CD4-positive, alpha-beta memory T cell (primary cell): ENCODE measurements around the gene TPD52L2. TPM values are rescaled to one million over a fixed set of nuclear protein-coding genes. Genes with fewer than 3 reads are reported as not detected.
"Not testable (repeated sequence)": the region's sequence is repeated elsewhere in the genome, so short reads cannot be mapped to it uniquely, and the experiment has no call there.

ENCODE experiments used
- CTCF ChIA-PET: fragments of 350-600 bp; sonication (Branson Sonifier 250); formaldehyde crosslinking; loops from one replicate; lab custom pipeline; 2021; ENCODE audit warnings: inconsistent platforms; ENCODE audit not compliant: partially characterized antibody; lab: Charles Lee
- POLR2A ChIA-PET: fragments of 350-600 bp; sonication (Branson Sonifier 250); formaldehyde crosslinking; loops from one replicate; lab custom pipeline; 2021; ENCODE audit not compliant: partially characterized antibody; lab: Charles Lee
- DNase-seq, 5 donors: peaks; one replicate each; pipeline versions ENCODE4 v3.0.0 to v3.0.0-alpha.2; 2020 to 2022; ENCODE audit warnings: mixed read lengths in 1 of 5
- H3K27ac ChIP-seq: one replicate; pipeline ENCODE4 v1.7.0; 2013; ENCODE audit warnings: low read depth, low read length
- H3K27me3 ChIP-seq: 2 replicates; pipeline ENCODE4 v1.7.0; 2013; ENCODE audit warnings: mild to moderate bottlenecking, low read length, moderate library complexity; ENCODE audit not compliant: insufficient read depth
- H3K36me3 ChIP-seq: 2 replicates; pipeline ENCODE4 v1.7.0; 2013; ENCODE audit warnings: mild to moderate bottlenecking, low read length, moderate library complexity; ENCODE audit not compliant: insufficient read depth
- H3K4me1 ChIP-seq: 2 replicates; pipeline ENCODE4 v1.7.0; 2013; ENCODE audit warnings: mild to moderate bottlenecking, low read length, moderate library complexity; ENCODE audit not compliant: insufficient read depth
- H3K4me3 ChIP-seq, 2 donors: one replicate each; pipeline ENCODE4 v1.7.0; 2013; ENCODE audit warnings: low read length in 2 of 2, mild to moderate bottlenecking in 1 of 2
- H3K9me3 ChIP-seq, 2 donors: one replicate each; pipeline ENCODE4 v1.7.0; 2013; ENCODE audit warnings: low read length in 2 of 2, control low read depth in 1 of 2; ENCODE audit not compliant: control insufficient read depth in 1 of 2
- H3K27ac Mint-ChIP-seq, 7 donors: one replicate each; pipeline ENCODE4 v1.8.0; 2020 to 2021; ENCODE audit warnings: mixed read lengths in 7 of 7, mild to moderate bottlenecking in 6 of 7, inconsistent platforms in 3 of 7, moderate library complexity in 3 of 7
- H3K27me3 Mint-ChIP-seq, 2 donors: one replicate each; pipeline ENCODE4 v1.8.0; 2020 to 2021; ENCODE audit warnings: mixed read lengths in 2 of 2
- H3K36me3 Mint-ChIP-seq, 2 donors: one replicate each; pipeline ENCODE4 v1.8.0; 2020 to 2021; ENCODE audit warnings: mixed read lengths in 2 of 2, inconsistent platforms in 1 of 2, mild to moderate bottlenecking in 1 of 2
- H3K4me1 Mint-ChIP-seq, 4 donors: one replicate each; pipeline ENCODE4 v1.8.0; 2020 to 2021; ENCODE audit warnings: mixed read lengths in 4 of 4, mild to moderate bottlenecking in 1 of 4
- H3K4me3 Mint-ChIP-seq, 8 donors: one replicate each; pipeline ENCODE4 v1.8.0; 2020 to 2021; ENCODE audit warnings: mixed read lengths in 8 of 8, mild to moderate bottlenecking in 7 of 8, moderate library complexity in 6 of 8, inconsistent platforms in 3 of 8
- H3K9me3 Mint-ChIP-seq, 8 donors: one replicate each; pipeline ENCODE4 v1.8.0; 2020 to 2021; ENCODE audit warnings: mixed read lengths in 8 of 8, mild to moderate bottlenecking in 5 of 8, inconsistent platforms in 3 of 8, moderate library complexity in 1 of 8
- intact Hi-C: fragments of 100-400 bp; cut with micrococcal nuclease; formaldehyde crosslinking; loops from one replicate; pipeline ENCODE4 v1.15.1; 2023
- polyA plus RNA-seq, 2 donors: library from polyadenylated mRNA; unstranded; fragments of 300-500 nt; fragmentation: Illumina TruSeq; gene quantifications; one replicate each; pipeline ENCODE4 v1.2.3, GENCODE V29; 2021
- total RNA-seq, 2 experiments: library from RNA; stranded (reverse); gene quantifications; one replicate each; pipeline ENCODE4 v1.2.3, GENCODE V29; 2021

The TPD52L2 gene
- total and polyA plus RNA-seq, 4 experiments from 2014 or later, result 44.4 to 76.1 (median 55.6) TPM

DNA sequence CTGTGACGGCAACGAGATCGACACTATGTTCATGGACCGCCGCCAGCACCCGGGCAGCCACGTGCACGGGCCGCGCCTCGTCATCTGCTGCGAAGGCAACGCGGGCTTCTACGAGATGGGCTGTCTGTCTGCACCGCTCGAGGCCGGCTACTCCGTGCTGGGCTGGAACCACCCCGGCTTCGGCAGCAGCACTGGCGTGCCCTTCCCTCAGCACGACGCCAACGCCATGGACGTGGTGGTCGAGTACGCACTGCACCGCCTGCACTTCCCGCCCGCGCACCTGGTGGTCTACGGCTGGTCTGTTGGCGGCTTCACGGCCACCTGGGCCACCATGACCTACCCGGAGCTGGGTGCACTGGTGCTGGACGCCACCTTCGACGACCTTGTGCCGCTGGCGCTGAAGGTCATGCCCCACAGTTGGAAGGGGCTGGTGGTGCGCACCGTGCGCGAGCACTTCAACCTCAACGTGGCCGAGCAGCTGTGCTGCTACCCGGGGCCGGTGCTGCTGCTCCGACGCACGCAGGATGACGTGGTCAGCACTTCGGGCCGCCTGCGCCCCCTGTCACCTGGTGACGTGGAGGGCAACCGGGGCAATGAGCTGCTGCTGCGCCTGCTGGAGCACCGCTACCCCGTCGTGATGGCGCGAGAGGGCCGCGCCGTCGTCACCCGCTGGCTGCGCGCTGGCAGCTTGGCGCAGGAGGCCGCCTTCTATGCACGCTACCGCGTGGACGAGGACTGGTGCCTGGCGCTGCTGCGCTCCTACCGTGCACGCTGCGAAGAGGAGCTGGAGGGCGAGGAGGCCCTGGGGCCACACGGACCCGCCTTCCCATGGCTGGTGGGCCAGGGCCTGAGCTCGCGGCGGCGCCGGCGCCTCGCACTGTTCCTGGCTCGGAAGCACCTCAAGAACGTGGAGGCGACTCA lies 2.8 kb upstream of the TPD52L2 start:
- Histone ChIP-seq H3K4me3 (no peak overlapping the region), H3K9me3 (no peaks in the 10 kb centered on the region), H3K36me3 (no peaks in the 10 kb centered on the region), H3K27ac (no peak overlapping the region), H3K4me1 (peaks cover 46% of the 10 kb centered on the region), H3K27me3 (no peaks in the 10 kb centered on the region)
- H3K9me3 Mint-ChIP-seq, result no peaks in the 10 kb centered on the region
- no peak overlapping the region for H3K4me3 Mint-ChIP-seq
- peaks cover 6 to 19% of the 10 kb centered on the region in 2 donors for H3K36me3 Mint-ChIP-seq
- no peaks in the 10 kb centered on the region for H3K27me3 Mint-ChIP-seq
- CTCF ChIA-PET, result interaction anchor here (1.0 to 4.8 kb wide), 2 partner anchors 77 to 201 kb away, joined by 3 to 39 read pairs; partner anchors contain the start of gene TCEA2
- no peak overlapping the region for H3K27ac Mint-ChIP-seq
- POLR2A ChIA-PET, result interaction anchor here (3.8 kb wide), 1 partner anchor 154 kb away, joined by 26 read pairs; the partner anchor contains the start of genes ARFRP1 and ZGPAT
- no peak for DNase-seq
- intact Hi-C loops, result loop anchor here (5.0 kb wide), 1 partner anchor 280 kb away; no protein-coding TSS in a partner anchor
- peaks cover 16 to 60% (median 36%) of the 10 kb centered on the region in 4 donors for H3K4me1 Mint-ChIP-seq

DNA sequence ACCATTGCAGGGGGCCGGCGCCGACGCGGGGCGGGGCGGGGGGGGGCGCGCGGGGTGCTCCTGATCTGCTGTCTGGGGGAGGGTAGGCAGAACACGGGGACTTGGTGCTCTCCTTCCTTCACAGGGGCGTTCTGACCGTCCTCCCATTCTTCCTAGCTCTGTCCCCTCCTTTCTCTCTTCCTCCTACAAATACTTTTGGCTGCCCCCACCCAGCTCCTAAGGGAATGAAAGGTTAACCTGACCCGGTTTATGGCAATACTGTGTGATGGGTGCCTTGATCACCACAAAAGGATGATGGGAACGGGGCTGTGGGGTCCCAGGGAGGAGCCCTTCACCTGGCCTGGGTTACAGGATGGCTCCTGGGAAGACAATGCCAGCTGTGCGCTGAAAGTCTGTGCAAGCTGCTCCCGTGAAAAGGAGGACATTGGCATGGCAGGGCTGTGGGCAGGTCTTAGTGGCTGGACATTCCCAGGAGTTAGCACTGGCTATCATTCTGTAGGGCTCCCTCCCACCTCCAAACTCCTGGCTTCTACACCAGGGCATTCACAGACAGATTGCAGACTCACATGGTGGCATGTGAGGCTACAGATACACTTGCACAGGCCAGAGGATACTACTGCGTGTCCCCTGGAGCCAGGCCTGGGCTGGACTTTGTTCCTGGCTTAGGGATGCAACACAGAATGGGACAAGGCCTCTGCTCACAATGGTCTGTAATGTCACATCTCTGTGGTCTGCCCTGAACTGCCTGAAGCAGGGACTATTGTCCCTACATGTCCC lies 1.9 kb upstream of the TPD52L2 start:
- Histone ChIP-seq H3K4me3 (peak overlapping the region; percentile 27 to 90), H3K4me1 (peaks cover 40% of the 10 kb centered on the region), H3K27me3 (no peaks in the 10 kb centered on the region), H3K27ac (peak overlapping the region; percentile 81), H3K36me3 (no peaks in the 10 kb centered on the region), H3K9me3 (no peaks in the 10 kb centered on the region)
- peaks cover 16 to 54% (median 31%) of the 10 kb centered on the region in 4 donors for H3K4me1 Mint-ChIP-seq
- H3K27me3 Mint-ChIP-seq, result no peaks in the 10 kb centered on the region
- peaks cover 8 to 23% of the 10 kb centered on the region in 2 donors for H3K36me3 Mint-ChIP-seq
- DNase-seq, result no peak
- peaks cover 0 to 2% (median 0%) of the 10 kb centered on the region in 8 donors for H3K9me3 Mint-ChIP-seq
- peak overlapping the region; percentile 87 to 99 (median 96) for H3K27ac Mint-ChIP-seq
- ChIA-PET POLR2A (interaction anchor here (0.6 to 3.8 kb wide), 13 partner anchors 9 to 342 kb away, joined by 3 to 37 read pairs (median 14); partner anchors contain the start of genes ARFRP1, LIME1, PPDPF and PRPF6), CTCF (interaction anchor here (0.7 to 4.8 kb wide), 8 partner anchors 56 to 326 kb away, joined by 3 to 39 read pairs (median 12); partner anchors contain the start of genes ARFRP1, PRPF6, PTK6 and TCEA2)
- intact Hi-C loops, result loop anchor here (5.0 kb wide), 1 partner anchor 281 kb away; no protein-coding TSS in a partner anchor
- H3K4me3 Mint-ChIP-seq, result peak overlapping the region; percentile 90 to 99 (median 96)

DNA sequence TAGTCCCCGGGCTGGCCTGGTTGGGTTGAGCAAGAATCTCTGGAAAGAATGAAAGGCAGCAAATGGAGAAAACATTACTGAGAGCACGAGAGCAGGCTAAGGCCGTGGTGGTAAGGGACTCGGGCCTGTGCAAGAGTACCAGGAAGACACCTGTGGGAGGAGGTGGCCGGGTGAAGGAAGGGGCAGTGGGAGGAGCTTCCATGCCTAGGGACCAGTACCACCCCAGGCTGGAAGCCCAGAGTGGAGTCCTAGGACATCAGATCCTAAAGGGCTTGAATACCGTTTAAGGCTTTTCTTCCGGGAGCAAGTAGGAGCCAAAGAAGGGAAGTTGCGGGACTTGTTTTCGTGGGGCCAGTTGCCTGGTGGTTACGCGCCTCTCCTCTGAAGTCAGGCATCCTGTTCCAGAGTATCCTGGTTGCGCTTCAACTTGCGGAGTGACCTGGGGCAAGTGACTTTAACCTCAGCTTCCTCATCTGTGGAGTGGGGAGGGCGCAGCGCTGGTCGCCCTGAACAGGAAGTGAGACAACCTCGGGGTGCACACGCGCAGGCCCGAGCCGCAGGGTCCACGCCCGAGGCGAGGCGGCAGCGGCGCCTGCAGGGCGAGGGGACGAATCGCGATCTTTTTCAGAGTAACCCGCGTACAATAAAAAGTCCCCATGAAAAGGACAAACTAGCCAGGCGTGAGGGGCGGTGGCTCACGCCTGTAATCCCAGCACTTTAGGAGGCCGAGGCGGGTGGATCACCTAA lies 1.1 kb upstream of the TPD52L2 start:
- H3K4me3 Mint-ChIP-seq, result peak overlapping the region; percentile 90 to 99 (median 96)
- peak overlapping the region; percentile 87 to 99 (median 96) for H3K27ac Mint-ChIP-seq
- peak overlapping the region; percentile 27 to 90 for H3K4me3 ChIP-seq

DNA sequence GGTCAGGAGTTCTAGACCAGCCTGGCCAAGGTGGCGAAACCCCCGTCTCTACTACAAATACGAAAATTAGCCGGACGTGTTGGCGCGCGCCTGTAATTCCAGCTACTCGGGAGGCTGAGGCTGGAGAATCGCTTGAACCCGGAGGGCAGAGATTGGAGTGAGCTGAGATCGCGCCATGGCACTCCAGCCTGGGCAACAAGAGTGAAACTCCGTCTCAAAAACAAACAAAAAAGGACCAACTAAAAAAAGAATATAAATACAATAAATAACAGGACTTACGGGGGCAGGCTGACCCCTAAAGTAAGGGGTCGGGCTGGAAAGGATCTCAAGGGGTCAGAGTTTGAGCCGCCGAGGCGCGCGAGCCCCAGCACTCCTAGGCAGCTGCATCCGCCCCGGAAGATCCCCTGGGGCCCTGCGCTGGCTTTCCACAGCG lies 509 bp upstream of the TPD52L2 start:
- H3K27me3 Mint-ChIP-seq, result no peaks in the 10 kb centered on the region
- peak overlapping the region; percentile 90 to 99 (median 96) for H3K4me3 Mint-ChIP-seq
- H3K4me1 ChIP-seq, result peaks cover 29% of the 10 kb centered on the region
- ChIA-PET POLR2A (interaction anchor here (0.8 to 3.8 kb wide), 33 partner anchors 10 to 368 kb away, joined by 3 to 37 read pairs (median 5); partner anchors contain the start of genes ARFRP1, HELZ2, LIME1 and OPRL1), CTCF (interaction anchor here (0.7 to 4.8 kb wide), 13 partner anchors 79 to 371 kb away, joined by 3 to 39 read pairs (median 4); partner anchors contain the start of genes ARFRP1, PRPF6, PTK6 and UCKL1)
- intact Hi-C loops, result loop anchor here (1.0 to 5.0 kb wide), 6 partner anchors 78 to 326 kb away; partner anchors contain the start of genes ARFRP1 and SLC2A4RG
- peaks cover 7% of the 10 kb centered on the region for H3K36me3 ChIP-seq
- DNase-seq, result peak in 2 of 5 donors; percentile 54 to 55
- H3K4me3 ChIP-seq, result peak overlapping the region; percentile 27 to 90
- peak overlapping the region; percentile 87 to 99 (median 96) for H3K27ac Mint-ChIP-seq
- peaks cover 15 to 32% of the 10 kb centered on the region in 2 donors for H3K36me3 Mint-ChIP-seq
- peaks cover 0 to 2% (median 0%) of the 10 kb centered on the region in 8 donors for H3K9me3 Mint-ChIP-seq
- H3K4me1 Mint-ChIP-seq, result peaks cover 15 to 50% (median 29%) of the 10 kb centered on the region in 4 donors
- H3K27ac ChIP-seq, result peak overlapping the region; percentile 81
- no peaks in the 10 kb centered on the region for H3K9me3 ChIP-seq
- H3K27me3 ChIP-seq, result no peaks in the 10 kb centered on the region

More for the DNA sequence above, 1.1 kb upstream of the TPD52L2 start:
- peaks cover 0 to 2% (median 0%) of the 10 kb centered on the region in 8 donors for H3K9me3 Mint-ChIP-seq
- Histone ChIP-seq H3K36me3 (peaks cover under 1% of the 10 kb centered on the region), H3K27me3 (no peaks in the 10 kb centered on the region), H3K4me1 (peaks cover 33% of the 10 kb centered on the region), H3K27ac (peak overlapping the region; percentile 81), H3K9me3 (no peaks in the 10 kb centered on the region)
- peaks cover 15 to 51% (median 27%) of the 10 kb centered on the region in 4 donors for H3K4me1 Mint-ChIP-seq
- intact Hi-C loops, result loop anchor here (1.0 to 5.0 kb wide), 6 partner anchors 78 to 326 kb away; partner anchors contain the start of genes ARFRP1 and SLC2A4RG
- peak; percentile 79 to 82 (median 82) for DNase-seq
- peaks cover 11 to 26% of the 10 kb centered on the region in 2 donors for H3K36me3 Mint-ChIP-seq
- ChIA-PET CTCF (interaction anchor here (0.7 to 4.8 kb wide), 12 partner anchors 57 to 370 kb away, joined by 3 to 39 read pairs (median 5); partner anchors contain the start of genes ARFRP1, PRPF6, PTK6 and ZGPAT), POLR2A (interaction anchor here (0.6 to 3.8 kb wide), 30 partner anchors 9 to 367 kb away, joined by 3 to 37 read pairs (median 5); partner anchors contain the start of genes ARFRP1, HELZ2, LIME1 and OPRL1)
- H3K27me3 Mint-ChIP-seq, result no peaks in the 10 kb centered on the region

- Mint-ChIP-seq H3K36me3 (peaks cover 11 to 43% of the 10 kb centered on the region in 2 donors), H3K4me1 (peaks cover 15 to 48% (median 29%) of the 10 kb centered on the region in 4 donors), H3K27ac (peak overlapping the region in 2 of 7 donors; percentile 13 to 36), H3K4me3 (peak overlapping the region in 6 of 8 donors; percentile 25 to 96 (median 44))
- not testable (repeated sequence) for H3K9me3 ChIP-seq, H3K4me3 ChIP-seq, H3K9me3 Mint-ChIP-seq, H3K27ac ChIP-seq, H3K27me3 Mint-ChIP-seq, DNase-seq, H3K27me3 ChIP-seq, H3K36me3 ChIP-seq
- intact Hi-C loops, result loop anchor here (5.0 kb wide), 1 partner anchor 105 kb away; no protein-coding TSS in a partner anchor
- ChIA-PET CTCF (interaction anchor here (0.8 kb wide), 1 partner anchor 83 kb away, joined by 3 read pairs; no protein-coding TSS in a partner anchor), POLR2A (interaction anchor here (0.7 to 2.5 kb wide), 2 partner anchors 209 to 210 kb away, joined by 3 to 12 read pairs; partner anchors contain the start of gene RTEL1)
- peaks cover 29% of the 10 kb centered on the region for H3K4me1 ChIP-seq
Measured at GRCh38 chr20:63867042-63867441, 2.0 kb downstream of the TPD52L2 start.
